ENCODE data around the gene LHFPL6. TPM values are rescaled to one million over a fixed set of nuclear protein-coding genes. Genes with fewer than 3 reads are reported as not detected.

The LHFPL6 gene
- total RNA-seq, 2 experiments from 2014 or later = 0.12 to 0.25 TPM

DNA sequence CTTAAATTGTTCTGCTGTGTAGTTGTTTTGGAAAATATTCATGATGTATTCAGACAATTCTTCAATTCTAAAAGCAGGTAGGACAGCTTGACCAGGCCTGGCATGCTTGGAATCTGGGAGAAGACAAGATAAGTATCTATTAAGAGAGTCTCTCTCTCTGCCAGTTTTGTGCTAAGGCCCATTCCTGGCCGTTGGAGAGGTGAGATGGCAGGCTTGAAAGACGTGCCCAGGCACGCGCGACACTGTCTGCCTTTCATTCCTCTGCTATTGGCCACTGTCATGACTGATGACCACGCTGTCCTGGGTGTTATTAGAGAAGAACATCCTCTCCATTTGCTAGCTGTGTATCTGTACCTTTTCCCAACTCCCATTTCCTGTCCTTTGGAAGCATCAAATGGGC, 90.3 kb downstream of the LHFPL6 start:
- H3K27ac Mint-ChIP-seq = no peak overlapping the region
- H3K27me3 Mint-ChIP-seq = no peaks in the 10 kb centered on the region
- H3K4me1 Mint-ChIP-seq = no peaks in the 10 kb centered on the region
- ChIA-PET CTCF (no interaction called here), POLR2A (no interaction called here)
- DNase-seq = no peak
- no peak overlapping the region for H3K4me3 Mint-ChIP-seq
- H3K9me3 Mint-ChIP-seq = no peaks in the 10 kb centered on the region
- H3K36me3 Mint-ChIP-seq (ENCODE audit: low read depth) = no peaks in the 10 kb centered on the region

DNA sequence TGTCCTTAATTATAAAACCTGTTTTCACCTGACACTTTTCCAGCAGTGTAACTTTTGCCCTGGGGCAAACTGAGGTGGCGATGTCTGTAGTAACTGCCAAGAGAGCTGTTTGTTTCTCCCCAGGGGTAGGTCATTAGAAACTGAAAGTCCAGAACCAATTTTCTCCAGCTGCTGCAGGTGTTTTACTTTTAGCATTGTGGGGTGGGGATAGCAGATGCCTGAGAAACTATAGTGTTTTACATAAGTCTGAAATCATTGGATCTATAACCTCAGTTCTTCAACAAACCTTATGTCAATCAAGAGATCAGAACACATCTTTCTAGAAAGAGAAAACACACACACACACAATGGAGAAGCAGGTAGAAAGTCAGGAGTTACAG, 92.7 kb downstream of the LHFPL6 start:
- H3K9me3 Mint-ChIP-seq = no peaks in the 10 kb centered on the region

DNA sequence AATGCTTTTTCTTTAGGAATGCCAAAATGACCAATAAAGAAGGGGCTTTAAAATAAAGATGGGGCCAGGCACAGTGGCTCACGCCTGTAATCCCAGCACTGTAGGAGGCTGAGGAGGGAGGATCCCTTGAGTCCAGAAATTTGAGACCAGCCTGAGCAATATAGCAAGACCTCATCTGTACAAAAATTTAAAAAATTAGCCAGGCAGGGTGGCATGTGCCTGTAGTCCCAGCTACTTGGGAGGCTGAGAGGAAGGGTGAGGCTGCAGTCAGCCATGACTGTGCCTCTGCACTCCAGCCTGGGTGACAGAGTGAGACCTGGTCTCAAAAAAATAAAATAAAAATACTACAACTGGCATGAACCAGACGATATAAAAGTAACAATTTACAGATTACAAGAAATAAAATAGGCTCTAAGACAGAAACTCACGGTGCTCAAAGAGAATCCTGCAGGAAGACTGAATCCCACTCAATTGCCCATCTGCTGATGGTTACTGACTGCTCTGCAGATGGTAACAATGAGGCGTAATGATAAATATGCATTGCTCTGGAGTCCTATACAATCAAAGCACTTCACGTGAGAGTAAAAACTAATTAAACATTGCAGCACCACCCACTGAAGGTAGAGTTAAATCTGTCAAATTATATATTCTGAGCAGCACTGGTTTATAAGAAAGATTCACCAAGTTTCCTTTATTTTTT, 93.2 kb downstream of the LHFPL6 start:
- no peak for DNase-seq
- Mint-ChIP-seq H3K4me1 (no peaks in the 10 kb centered on the region), H3K4me3 (no peak overlapping the region), H3K9me3 (no peaks in the 10 kb centered on the region), H3K36me3 (ENCODE audit: low read depth) (no peaks in the 10 kb centered on the region), H3K27me3 (no peaks in the 10 kb centered on the region), H3K27ac (no peak overlapping the region)
- POLR2A ChIA-PET = no interaction called here
- CTCF ChIA-PET = no interaction called here

More for the DNA sequence above, 92.7 kb downstream of the LHFPL6 start:
- no peaks in the 10 kb centered on the region for H3K27me3 Mint-ChIP-seq
- no peak for DNase-seq
- POLR2A ChIA-PET = no interaction called here
- no peak overlapping the region for H3K4me3 Mint-ChIP-seq
- H3K36me3 Mint-ChIP-seq (ENCODE audit: low read depth) = no peaks in the 10 kb centered on the region
- no peak overlapping the region for H3K27ac Mint-ChIP-seq
- H3K4me1 Mint-ChIP-seq = no peaks in the 10 kb centered on the region
- CTCF ChIA-PET = no interaction called here

DNA sequence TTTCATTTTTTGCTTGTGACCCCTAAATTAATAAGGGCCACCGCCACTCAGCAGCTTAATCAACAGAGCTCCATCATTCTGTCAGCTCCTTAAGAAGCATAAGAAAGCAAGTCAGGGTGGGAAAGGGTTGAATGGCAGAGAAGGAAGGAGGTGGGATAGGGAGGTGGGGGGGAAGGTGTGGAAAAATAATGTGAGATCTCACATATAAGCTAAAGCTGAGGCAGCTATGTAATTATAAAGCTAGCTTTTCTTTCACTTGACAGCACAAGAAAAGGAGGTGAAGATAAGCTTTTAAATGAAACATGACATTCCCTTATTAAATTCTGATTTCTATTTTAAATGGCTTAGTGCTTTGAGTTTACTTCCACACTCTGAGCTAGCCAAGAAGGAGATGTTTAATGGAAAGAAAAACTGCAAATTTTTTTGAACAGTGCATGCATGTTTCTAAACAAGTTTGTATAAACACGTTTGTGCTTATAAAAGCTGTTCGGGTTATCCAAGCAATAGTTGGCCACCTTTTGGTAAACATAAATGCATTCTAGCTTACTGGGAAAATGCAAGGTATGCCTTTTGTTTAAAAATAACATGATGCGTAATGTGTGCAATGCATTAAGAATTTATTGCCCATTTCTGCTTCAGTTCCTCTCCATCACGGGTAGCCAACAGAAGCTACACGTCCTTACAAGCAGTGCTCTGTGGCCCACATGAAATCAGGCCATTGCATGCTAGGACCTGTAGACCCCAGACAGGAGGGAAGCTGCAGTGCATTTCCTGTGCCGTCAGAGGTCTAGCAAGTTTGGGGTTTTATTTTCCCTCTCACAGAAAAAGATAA, 96.2 kb downstream of the LHFPL6 start:
- Mint-ChIP-seq H3K9me3 (no peaks in the 10 kb centered on the region), H3K36me3 (ENCODE audit: low read depth) (no peaks in the 10 kb centered on the region), H3K27ac (no peak overlapping the region), H3K4me3 (no peak overlapping the region), H3K4me1 (no peaks in the 10 kb centered on the region), H3K27me3 (no peaks in the 10 kb centered on the region)
- DNase-seq = no peak
- ChIA-PET CTCF (interaction anchor here (1.4 kb wide), 1 partner anchor 8 kb away, joined by 4 read pairs; no protein-coding TSS in a partner anchor), POLR2A (no interaction called here)

DNA sequence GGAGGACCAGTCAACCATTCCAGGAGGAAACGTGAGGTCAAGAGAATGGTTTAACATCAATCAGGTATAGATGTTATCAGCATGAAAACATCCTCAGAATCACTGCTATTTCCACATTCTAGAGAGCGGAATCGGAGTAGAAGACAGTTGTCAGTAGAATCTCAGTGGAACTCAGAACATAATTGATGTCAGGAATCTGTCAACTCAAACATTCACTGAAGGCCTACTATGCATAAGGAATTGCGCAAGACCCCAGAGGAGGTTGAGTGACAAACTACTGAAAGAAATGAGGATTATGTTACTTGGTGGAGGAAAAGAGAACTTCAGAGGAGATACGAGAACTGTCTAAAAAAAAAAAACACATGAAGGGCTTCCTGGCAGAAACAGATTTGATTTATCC, 97.8 kb downstream of the LHFPL6 start:
- no peaks in the 10 kb centered on the region for H3K27me3 Mint-ChIP-seq
- ChIA-PET POLR2A (no interaction called here), CTCF (interaction anchor here (1.4 kb wide), 1 partner anchor 10 kb away, joined by 4 read pairs; no protein-coding TSS in a partner anchor)
- no peaks in the 10 kb centered on the region for H3K36me3 Mint-ChIP-seq (ENCODE audit: low read depth)
- no peak overlapping the region for H3K27ac Mint-ChIP-seq
- DNase-seq = no peak
- no peak overlapping the region for H3K4me3 Mint-ChIP-seq
- H3K9me3 Mint-ChIP-seq = no peaks in the 10 kb centered on the region
- H3K4me1 Mint-ChIP-seq = no peaks in the 10 kb centered on the region

DNA sequence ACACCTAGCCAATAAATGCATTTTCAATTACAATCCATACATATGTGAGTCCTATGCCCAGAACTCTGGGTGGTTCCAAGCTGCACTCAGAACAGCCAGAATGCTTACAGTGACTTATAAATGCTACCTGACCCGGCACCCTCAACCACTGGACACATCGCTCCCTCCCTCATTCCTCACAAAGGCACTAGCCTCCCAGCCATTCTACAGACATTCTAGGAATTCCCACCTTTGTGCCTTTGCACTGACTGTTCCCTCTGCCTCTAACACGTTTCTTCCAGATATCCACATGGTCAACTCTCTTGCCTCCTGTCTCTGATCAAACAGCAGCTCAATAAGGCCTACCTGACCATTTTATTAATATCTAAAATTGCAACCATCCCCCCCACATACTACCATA, 99.9 kb downstream of the LHFPL6 start:
- no peak overlapping the region for H3K4me3 Mint-ChIP-seq
- no peaks in the 10 kb centered on the region for H3K9me3 Mint-ChIP-seq
- H3K27ac Mint-ChIP-seq = no peak overlapping the region
- H3K4me1 Mint-ChIP-seq = no peaks in the 10 kb centered on the region
- POLR2A ChIA-PET = no interaction called here
- CTCF ChIA-PET = interaction anchor here (1.2 kb wide), 1 partner anchor 12 kb away, joined by 3 read pairs; no protein-coding TSS in a partner anchor
- no peak for DNase-seq
- no peaks in the 10 kb centered on the region for H3K36me3 Mint-ChIP-seq (ENCODE audit: low read depth)
- H3K27me3 Mint-ChIP-seq = no peaks in the 10 kb centered on the region

DNA sequence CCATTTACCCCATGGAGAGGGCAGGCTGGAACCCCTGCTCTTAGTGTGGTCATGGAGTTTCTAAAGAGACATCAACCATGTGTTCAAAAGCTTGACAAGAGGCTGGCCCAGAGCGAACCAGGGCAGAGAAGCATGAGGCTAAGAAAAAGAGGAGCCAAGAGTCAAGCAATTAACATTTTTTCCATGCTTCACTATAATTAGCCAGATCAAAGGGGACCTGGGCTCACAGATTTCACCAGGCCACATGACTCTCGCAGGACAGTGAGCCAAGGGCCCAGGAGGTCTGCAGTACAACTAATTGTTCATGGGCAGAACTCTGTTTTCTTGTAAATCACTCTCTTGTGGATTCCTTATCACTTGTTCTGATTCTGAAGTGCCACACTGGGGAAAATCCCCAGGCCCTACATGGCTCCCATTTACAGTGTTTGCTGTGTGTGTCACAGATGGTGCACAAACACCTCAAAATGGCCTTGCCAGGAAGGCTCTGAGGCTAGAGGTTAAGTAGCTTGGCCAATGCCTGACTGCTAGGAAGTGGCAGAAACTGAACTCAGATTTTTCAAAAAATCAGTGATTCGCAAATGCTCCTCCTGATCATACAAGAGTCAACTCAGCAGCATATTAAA, 101.2 kb downstream of the LHFPL6 start:
- ChIA-PET CTCF (no interaction called here), POLR2A (no interaction called here)
- no peak overlapping the region for H3K4me3 Mint-ChIP-seq
- H3K27me3 Mint-ChIP-seq = no peaks in the 10 kb centered on the region
- H3K9me3 Mint-ChIP-seq = no peaks in the 10 kb centered on the region
- no peaks in the 10 kb centered on the region for H3K4me1 Mint-ChIP-seq
- no peak overlapping the region for H3K27ac Mint-ChIP-seq
- H3K36me3 Mint-ChIP-seq (ENCODE audit: low read depth) = no peaks in the 10 kb centered on the region
- DNase-seq = no peak

DNA sequence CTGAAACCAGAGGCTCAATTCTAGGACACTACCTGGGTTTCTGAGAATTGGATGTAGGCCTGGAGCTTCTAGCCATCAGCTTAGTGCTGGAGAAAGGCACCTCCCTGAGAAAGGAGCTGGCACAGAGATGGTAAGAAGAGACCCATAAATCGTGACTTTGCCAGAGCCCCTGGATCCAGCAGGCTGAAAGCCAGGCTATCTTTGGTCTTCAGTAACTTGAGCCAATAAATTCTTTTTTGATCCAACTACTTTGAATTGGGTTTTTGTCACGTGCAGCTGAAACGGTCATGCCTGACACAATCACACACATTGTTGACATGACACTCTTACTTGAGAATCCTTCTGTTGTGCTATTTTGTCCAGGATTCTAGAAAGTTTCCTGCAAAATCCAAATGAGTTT, 103.4 kb downstream of the LHFPL6 start:
- no peak overlapping the region for H3K27ac Mint-ChIP-seq
- ChIA-PET POLR2A (no interaction called here), CTCF (no interaction called here)
- H3K9me3 Mint-ChIP-seq = no peaks in the 10 kb centered on the region
- H3K4me1 Mint-ChIP-seq = no peaks in the 10 kb centered on the region
- H3K36me3 Mint-ChIP-seq (ENCODE audit: low read depth) = no peaks in the 10 kb centered on the region
- no peaks in the 10 kb centered on the region for H3K27me3 Mint-ChIP-seq
- no peak for DNase-seq
- H3K4me3 Mint-ChIP-seq = no peak overlapping the region

DNA sequence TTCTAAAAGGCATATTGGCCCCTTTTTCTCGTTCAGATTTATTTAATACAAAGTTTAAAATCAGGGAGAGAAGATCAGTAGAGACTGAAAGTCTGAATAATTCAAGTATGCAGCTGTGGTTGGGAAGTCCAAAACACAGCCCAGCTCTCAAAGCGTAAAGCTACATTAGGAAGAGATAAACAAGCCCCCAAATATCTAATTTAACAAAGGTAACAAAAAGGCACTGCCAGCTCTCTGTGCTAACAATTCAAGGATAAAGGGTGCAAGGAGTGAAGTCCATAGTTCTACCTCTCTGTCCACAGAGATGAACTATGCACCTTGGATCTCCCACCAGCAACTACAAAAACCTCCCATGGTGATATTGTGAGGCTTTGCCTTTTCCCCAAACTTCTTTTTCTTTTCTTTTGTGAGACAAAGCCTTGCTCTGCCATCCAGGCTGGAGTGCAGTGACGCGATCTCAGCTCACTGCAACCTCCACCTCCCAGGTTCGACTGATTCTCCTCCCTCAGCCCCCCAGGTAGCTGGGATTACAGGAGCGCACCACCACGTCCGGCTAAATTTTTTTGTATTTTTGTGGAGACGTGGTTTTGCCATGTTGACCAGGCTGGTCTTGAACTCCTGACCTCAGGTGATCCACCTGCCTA, 104.4 kb downstream of the LHFPL6 start:
- no peak overlapping the region for H3K4me3 Mint-ChIP-seq
- no peaks in the 10 kb centered on the region for H3K36me3 Mint-ChIP-seq (ENCODE audit: low read depth)
- no peak for DNase-seq
- H3K27ac Mint-ChIP-seq = no peak overlapping the region
- no peaks in the 10 kb centered on the region for H3K27me3 Mint-ChIP-seq
- H3K9me3 Mint-ChIP-seq = no peaks in the 10 kb centered on the region
- ChIA-PET CTCF (no interaction called here), POLR2A (no interaction called here)
- no peaks in the 10 kb centered on the region for H3K4me1 Mint-ChIP-seq

DNA sequence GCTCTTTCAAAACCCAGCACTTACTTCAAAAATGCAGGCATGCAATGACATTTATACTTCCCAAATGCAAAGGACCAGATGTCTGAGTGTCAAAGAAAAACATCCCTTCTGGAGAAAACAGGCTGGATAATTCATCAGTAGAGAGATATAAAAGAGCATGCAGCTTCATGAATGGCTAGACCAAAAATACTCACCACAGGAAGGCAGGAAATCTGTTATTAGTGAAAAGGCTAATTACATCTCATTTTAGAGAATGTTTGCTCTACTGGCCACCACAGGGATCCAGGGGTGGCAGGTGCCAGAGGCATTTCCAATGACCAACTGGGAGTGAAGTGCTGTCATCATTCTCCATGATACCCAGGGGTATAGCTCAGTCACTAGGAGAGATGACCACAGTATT, 106.5 kb downstream of the LHFPL6 start:
- no peaks in the 10 kb centered on the region for H3K27me3 Mint-ChIP-seq
- H3K36me3 Mint-ChIP-seq (ENCODE audit: low read depth) = no peaks in the 10 kb centered on the region
- POLR2A ChIA-PET = no interaction called here
- H3K4me1 Mint-ChIP-seq = no peaks in the 10 kb centered on the region
- DNase-seq = no peak
- H3K27ac Mint-ChIP-seq = no peak overlapping the region
- H3K9me3 Mint-ChIP-seq = no peaks in the 10 kb centered on the region
- CTCF ChIA-PET = no interaction called here
- no peak overlapping the region for H3K4me3 Mint-ChIP-seq

DNA sequence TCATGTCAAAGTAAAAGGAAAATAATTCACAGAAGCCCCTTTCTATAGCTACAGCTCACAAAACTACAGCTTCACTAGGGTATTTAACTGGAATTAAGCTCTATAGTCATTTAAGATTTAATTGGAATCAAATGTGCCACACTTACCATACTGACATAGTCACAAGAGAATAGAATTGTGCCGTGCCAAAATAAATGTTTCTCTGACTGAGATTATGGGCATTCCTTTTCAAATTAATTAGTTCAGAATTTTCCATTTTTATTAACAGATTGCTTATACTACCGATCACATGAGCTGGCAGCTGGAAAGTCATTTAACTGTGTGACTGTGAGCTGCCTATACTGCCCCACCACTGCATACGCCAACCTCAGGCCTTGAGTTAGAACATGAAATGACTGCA, 108.4 kb downstream of the LHFPL6 start:
- ChIA-PET POLR2A (interaction anchor here (0.6 kb wide), 1 partner anchor 32 kb away, joined by 3 read pairs; no protein-coding TSS in a partner anchor), CTCF (no interaction called here)
- Mint-ChIP-seq H3K27ac (no peak overlapping the region), H3K9me3 (no peaks in the 10 kb centered on the region), H3K36me3 (ENCODE audit: low read depth) (no peaks in the 10 kb centered on the region), H3K27me3 (peaks cover 4% of the 10 kb centered on the region), H3K4me3 (no peak overlapping the region), H3K4me1 (no peaks in the 10 kb centered on the region)
- no peak for DNase-seq

DNA sequence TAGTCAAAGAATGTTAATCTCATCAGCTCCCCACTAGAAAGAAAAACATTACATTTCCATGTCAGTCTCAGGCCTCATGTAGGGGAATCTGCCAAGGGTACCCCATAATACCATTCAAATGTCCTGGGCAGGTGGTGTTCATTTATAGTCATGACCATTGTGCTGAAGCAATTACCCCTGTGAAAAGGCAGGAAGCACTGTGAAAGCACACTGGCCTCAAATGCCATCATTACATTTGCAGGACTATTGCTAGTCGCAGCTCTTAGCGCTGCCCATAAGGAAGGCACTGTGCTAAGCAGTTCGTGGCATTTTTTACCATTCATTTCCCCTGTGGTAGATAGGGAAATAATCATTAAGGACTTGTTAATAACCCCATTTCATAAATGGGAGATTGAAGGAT, 109.0 kb downstream of the LHFPL6 start:
- Mint-ChIP-seq H3K27ac (no peak overlapping the region), H3K36me3 (ENCODE audit: low read depth) (no peaks in the 10 kb centered on the region), H3K9me3 (no peaks in the 10 kb centered on the region), H3K4me1 (no peaks in the 10 kb centered on the region), H3K4me3 (no peak overlapping the region), H3K27me3 (peaks cover 4% of the 10 kb centered on the region)
- ChIA-PET POLR2A (interaction anchor here (0.6 kb wide), 1 partner anchor 33 kb away, joined by 3 read pairs; no protein-coding TSS in a partner anchor), CTCF (no interaction called here)
- DNase-seq = no peak

DNA sequence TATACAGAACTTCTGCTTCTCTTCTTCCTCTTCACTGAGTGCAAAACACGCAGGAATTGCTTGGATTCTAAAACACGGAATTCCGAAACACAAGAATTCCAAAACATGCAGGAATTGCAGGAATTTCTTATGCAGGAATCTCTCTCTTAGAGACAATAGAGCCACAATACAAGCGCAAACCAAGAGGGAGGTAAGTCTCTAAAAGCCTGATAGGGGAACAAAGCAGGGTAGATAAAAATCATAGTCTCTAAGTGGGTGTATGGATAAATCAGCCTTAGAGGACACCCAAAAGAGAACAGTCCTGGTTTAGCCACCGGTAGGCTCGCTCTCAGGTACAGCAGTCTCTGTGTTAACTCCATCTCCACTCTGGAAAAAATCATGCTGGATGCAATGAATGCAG, 112.9 kb downstream of the LHFPL6 start:
- Mint-ChIP-seq H3K36me3 (ENCODE audit: low read depth) (no peaks in the 10 kb centered on the region), H3K27ac (no peak overlapping the region), H3K9me3 (no peaks in the 10 kb centered on the region), H3K4me3 (no peak overlapping the region), H3K27me3 (peaks cover 6% of the 10 kb centered on the region), H3K4me1 (no peaks in the 10 kb centered on the region)
- ChIA-PET CTCF (no interaction called here), POLR2A (no interaction called here)
- no peak for DNase-seq

All from activated CD4-positive, alpha-beta T cell treated with anti-CD3 and anti-CD28 coated beads, Interleukin-2, amount 10 ng/mL, durations not matched to agents 7 days and 5 days (primary cell).